ENCODE results near the gene ARHGEF28.

- TF ChIP-seq CTCF (conservative IDR thresholded peaks at IDR 0.05; ENCODE audit: low read length) (no peak), EZH2phosphoT487 (IDR thresholded peaks at IDR 0.05; ENCODE audit: borderline replicate concordance, low read depth, low read length) (no peak)
These were observed 144.4 kb downstream of the ARHGEF28 start for GRCh38 chr5:73770172-73771025.

Data from OCI-LY7 (cell line).